ENCODE data around the gene RNF166. TPM values are rescaled to one million over a fixed set of nuclear protein-coding genes. Genes with fewer than 3 reads are reported as not detected.
A peak's percentile ranks its signal among the peaks of the same experiment; 100 is the strongest.
"Not testable (repeated sequence)": the region's sequence is repeated elsewhere in the genome, so short reads cannot be mapped to it uniquely, and the experiment has no call there.

The RNF166 gene
- total RNA-seq, 1 donor: 42.5 TPM

GRCh38 chr16:88680554-88681083 lies 25.6 kb downstream of the RNF166 start:
- no peak for DNase-seq (ENCODE audit: low read depth in 2 of 3, low spot score in 2 of 3)

GRCh38 chr16:88678224-88678979 lies 27.8 kb downstream of the RNF166 start:
- no peak for DNase-seq (ENCODE audit: low read depth in 2 of 3, low spot score in 2 of 3)

- no peak for DNase-seq (ENCODE audit: low read depth in 2 of 3, low spot score in 2 of 3)
Observed at GRCh38 chr16:88677721-88678120, 28.5 kb downstream of the RNF166 start.

GRCh38 chr16:88676502-88677242 lies 29.5 kb downstream of the RNF166 start:
- no peak for DNase-seq (ENCODE audit: low read depth in 2 of 3, low spot score in 2 of 3)

GRCh38 chr16:88673716-88674379 lies 32.4 kb downstream of the RNF166 start:
- DNase-seq (ENCODE audit: low read depth in 2 of 3, low spot score in 2 of 3): no peak

- DNase-seq (ENCODE audit: low read depth in 2 of 3, low spot score in 2 of 3): no peak
Observed at GRCh38 chr16:88672776-88673175, 33.4 kb downstream of the RNF166 start.

- no peak for DNase-seq (ENCODE audit: low read depth in 2 of 3, low spot score in 2 of 3)
Observed at GRCh38 chr16:88671806-88672205, 34.4 kb downstream of the RNF166 start.

- no peak for DNase-seq (ENCODE audit: low read depth in 2 of 3, low spot score in 2 of 3)
Observed at GRCh38 chr16:88669980-88670379, 36.2 kb downstream of the RNF166 start.

GRCh38 chr16:88669493-88669892 lies 36.7 kb downstream of the RNF166 start:
- not testable (repeated sequence) for DNase-seq (ENCODE audit: low read depth in 2 of 3, low spot score in 2 of 3)

- no peak for DNase-seq (ENCODE audit: low read depth in 2 of 3, low spot score in 2 of 3)
Observed at GRCh38 chr16:88667461-88667860, 38.7 kb downstream of the RNF166 start.

- no peak for DNase-seq (ENCODE audit: low read depth in 2 of 3, low spot score in 2 of 3)
Observed at GRCh38 chr16:88665570-88665969, 40.6 kb downstream of the RNF166 start.

GRCh38 chr16:88665148-88665547 lies 41.1 kb downstream of the RNF166 start:
- DNase-seq (ENCODE audit: low read depth in 2 of 3, low spot score in 2 of 3): no peak

- DNase-seq (ENCODE audit: low read depth in 2 of 3, low spot score in 2 of 3): peak; percentile 87 to 97 (median 96)
Observed at GRCh38 chr16:88662843-88663606, 43.2 kb downstream of the RNF166 start, which contains the start of gene MVD. Gene MVD, minus strand, starts transcription at chr16:88663091. Its CDS starts 11 bp downstream, at chr16:88663080.

GRCh38 chr16:88662222-88662842 lies 43.9 kb downstream of the RNF166 start:
- no peak for DNase-seq (ENCODE audit: low read depth in 2 of 3, low spot score in 2 of 3)

- DNase-seq (ENCODE audit: low read depth in 2 of 3, low spot score in 2 of 3): no peak
Observed at GRCh38 chr16:88661468-88661867, 44.7 kb downstream of the RNF166 start.

- no peak for DNase-seq (ENCODE audit: low read depth in 2 of 3, low spot score in 2 of 3)
Observed at GRCh38 chr16:88659160-88659559, 47.0 kb downstream of the RNF166 start.

GRCh38 chr16:88658714-88659113 lies 47.5 kb downstream of the RNF166 start:
- DNase-seq (ENCODE audit: low read depth in 2 of 3, low spot score in 2 of 3): no peak

- DNase-seq (ENCODE audit: low read depth in 2 of 3, low spot score in 2 of 3): no peak
Observed at GRCh38 chr16:88657371-88657770, 48.8 kb downstream of the RNF166 start.

GRCh38 chr16:88656291-88656980 lies 49.8 kb downstream of the RNF166 start:
- DNase-seq (ENCODE audit: low read depth in 2 of 3, low spot score in 2 of 3): no peak

All from hematopoietic multipotent progenitor cell (in vitro differentiated cells).